GM12878 (cell line): Measurements from ENCODE around the gene THAP6. TPM values are rescaled to one million over a fixed set of nuclear protein-coding genes. Genes with fewer than 3 reads are reported as not detected.

Source experiments
- ATAC-seq: fragments of 200-7000 bp; cut with Tn5 transposase; 3 replicates; pipeline ENCODE4 v1.9.1; 2020; ENCODE audit warnings: mild to moderate bottlenecking, moderate library complexity
- BruUV-seq: library from RNA; stranded (reverse); fragments of 400-500 nt; replicated peaks from 2 replicates; lab custom pipeline; 2021; lab: Mats Ljungman, UMichigan
- CTCF ChIA-PET: fragments of 300-600 bp; sonication (Branson Sonifier 250); formaldehyde crosslinking; extraction: SDS; loops from one replicate; lab custom pipeline; 2021; ENCODE audit warnings: inconsistent platforms; lab: Yijun Ruan, JAX
- POLR2A ChIA-PET: fragments of 350-600 bp; formaldehyde crosslinking; extraction: SDS; loops from one replicate; lab custom pipeline; 2021; ENCODE audit warnings: inconsistent platforms; lab: Charles Lee
- RAD21 ChIA-PET: fragments of 300-600 bp; sonication (Branson Sonifier 250); formaldehyde crosslinking; loops from one replicate; lab custom pipeline; 2023; ENCODE audit warnings: antibody characterized with exemption; ENCODE audit not compliant: unreplicated experiment; lab: Charles Lee
- SMC1A ChIA-PET: fragments of 300-600 bp; sonication (Branson Sonifier 250); formaldehyde crosslinking; loops from one replicate; lab custom pipeline; 2023; ENCODE audit not compliant: unreplicated experiment, uncharacterized antibody; lab: Charles Lee
- DNase-seq: peaks from one replicate; pipeline ENCODE4 v3.0.0-alpha.2; 2011; ENCODE audit warnings: low read depth, low spot score
- FAIRE-seq: peaks from 3 replicates; lab custom pipeline; 2011; peaks lifted over from hg19 to GRCh38; lab: Jason Lieb, UNC
- H2AFZ ChIP-seq: 2 replicates; pipeline ENCODE4 v1.6.0; 2011; ENCODE audit warnings: low read depth, low read length, control low read depth; ENCODE audit not compliant: control insufficient read depth
- H3K27ac ChIP-seq: 2 replicates; pipeline ENCODE4 v1.5.1; 2011; ENCODE audit warnings: control low read depth; ENCODE audit not compliant: control insufficient read depth, insufficient read depth
- H3K27me3 ChIP-seq, 2 experiments: replicated peaks in 1 of 2; 2 replicates each; pipeline versions ENCODE4 v1.6.0 to v1.6.1; 2011; ENCODE audit warnings: low read length in 1 of 2; ENCODE audit not compliant: control insufficient read depth in 2 of 2, insufficient read depth in 2 of 2
- H3K36me3 ChIP-seq, 2 experiments: 2 replicates each; pipeline ENCODE4 v1.5.1; 2011; ENCODE audit warnings: low read length in 1 of 2; ENCODE audit not compliant: control insufficient read depth in 2 of 2, insufficient read depth in 2 of 2
- H3K4me1 ChIP-seq: 2 replicates; pipeline ENCODE4 v1.6.1; 2011; ENCODE audit warnings: mild to moderate bottlenecking, low read length, moderate library complexity, mixed read lengths; ENCODE audit not compliant: control insufficient read depth, insufficient read depth
- H3K4me2 ChIP-seq: 2 replicates; pipeline ENCODE4 v1.6.0; 2011; ENCODE audit warnings: control low read depth; ENCODE audit not compliant: control insufficient read depth, insufficient read depth
- H3K4me3 ChIP-seq: fragments of 200-600 bp; sonication (generic); 2 replicates; pipeline ENCODE4 v1.5.1; 2016
- H3K79me2 ChIP-seq: 2 replicates; pipeline ENCODE4 v1.6.0; 2011; ENCODE audit warnings: low read length; ENCODE audit not compliant: control insufficient read depth, insufficient read depth
- H3K9ac ChIP-seq: 2 replicates; pipeline ENCODE4 v1.8.0; 2011; ENCODE audit warnings: low read length, control low read depth, mixed read lengths; ENCODE audit not compliant: control insufficient read depth, insufficient read depth
- H3K9me3 ChIP-seq: replicated peaks from 3 replicates; pipeline ENCODE4 v1.5.1; 2011; ENCODE audit warnings: mild to moderate bottlenecking, low read length; ENCODE audit not compliant: control insufficient read depth, insufficient read depth
- H4K20me1 ChIP-seq: 2 replicates; pipeline ENCODE4 v1.6.0; 2011; ENCODE audit not compliant: control insufficient read depth, insufficient read depth
- CBX5 ChIP-seq: sonication (generic); IDR thresholded peaks from 2 replicates; pipeline ENCODE4 v1.6.1; 2016; ENCODE audit warnings: low read depth, moderate library complexity, mild to moderate bottlenecking, inconsistent platforms
- CHD2 ChIP-seq: IDR thresholded peaks from 2 replicates; pipeline ENCODE4 v1.6.1; 2011; ENCODE audit warnings: low read depth, low read length, improper control_type of control experiment, borderline replicate concordance
- IRF4 ChIP-seq: IDR thresholded peaks from 2 replicates; pipeline ENCODE4 v1.6.1; 2011; ENCODE audit warnings: low read depth, low read length
- MTA3 ChIP-seq: IDR thresholded peaks from 2 replicates; pipeline ENCODE4 v1.6.1; 2012; ENCODE audit warnings: low read length, inconsistent platforms, borderline replicate concordance
- PAX8 ChIP-seq: fragments of 450-650 bp; IDR thresholded peaks from 2 replicates; pipeline ENCODE4 v1.6.1; 2017; ENCODE audit warnings: mild to moderate bottlenecking, moderate library complexity
- RBBP5 ChIP-seq: fragments of 200-600 bp; sonication (generic); conservative IDR thresholded peaks from 2 replicates; pipeline ENCODE4 v1.6.1; 2016
- SIX5 ChIP-seq: IDR thresholded peaks from 2 replicates; pipeline ENCODE4 v1.6.1; 2011; ENCODE audit warnings: mild to moderate bottlenecking, low read depth, low read length, moderate library complexity; ENCODE audit not compliant: severe bottlenecking
- SMC3 ChIP-seq: IDR thresholded peaks from 2 replicates; pipeline ENCODE4 v1.6.1; 2011; ENCODE audit warnings: low read length, improper control_type of control experiment, borderline replicate concordance
- WRNIP1 ChIP-seq: IDR thresholded peaks from 2 replicates; pipeline ENCODE4 v1.6.1; 2011; ENCODE audit warnings: low read depth, low read length, improper control_type of control experiment, borderline replicate concordance
- YY1 ChIP-seq: IDR thresholded peaks from 2 replicates; pipeline ENCODE4 v1.6.1; 2011; ENCODE audit warnings: low read depth, mild to moderate bottlenecking, low read length
- ZNF217 ChIP-seq: fragments of 450-650 bp; IDR thresholded peaks from 2 replicates; pipeline ENCODE4 v1.6.1; 2017; ENCODE audit warnings: antibody characterized with exemption, mild to moderate bottlenecking
- in situ Hi-C: fragments of 300-500 bp; cut with MboI; formaldehyde crosslinking; loops from 9 replicates; pipeline ENCODE4 v1.14.3; 2018; ENCODE audit warnings: mixed read lengths
- intact Hi-C: fragments of 100-400 bp; cut with micrococcal nuclease; formaldehyde crosslinking; loops from one replicate; pipeline ENCODE4 v1.14.2; 2022; ENCODE audit not compliant: unreplicated experiment
- polyA plus RNA-seq, 11 experiments: library from polyadenylated mRNA; depleted of rRNA in 4 of 11; unstranded in 6 of 11; stranded (reverse) in 5 of 11; fragments of >200 nt; fragmentation: Nextera tagmentation in 4 of 11; fragmentation: Illumina TruSeq in 1 of 11; extraction: Ambion mirVana in 4 of 11; extraction: Trizol in 1 of 11; gene quantifications; 1 replicate in 1 of 11; 2 replicates in 10 of 11; pipeline versions ENCODE4 v1.2.1 to v1.2.3, GENCODE V29; 2011 to 2016; ENCODE audit warnings: inconsistent platforms in 2 of 11, missing spikeins in 2 of 11, low read depth in 1 of 11
- total RNA-seq, 4 experiments: library from RNA; depleted of rRNA in 3 of 4; stranded (reverse); fragments of >200 nt in 3 of 4; fragmentation: Illumina TruSeq in 1 of 4; extraction: Trizol in 1 of 4; gene quantifications; 2 replicates each; pipeline versions ENCODE4 v1.2.1 to v1.2.3, GENCODE V29; 2013 to 2021
- TF ChIP-seq, protein P1 (sequence below): fragments of 450-650 bp; IDR thresholded peaks from 2 replicates; pipeline ENCODE4 v1.6.1; 2018; ENCODE audit warnings: borderline replicate concordance, mild to moderate bottlenecking; ENCODE audit not compliant: partially characterized antibody
- TF ChIP-seq, protein P2 (sequence below): IDR thresholded peaks from 2 replicates; pipeline ENCODE4 v1.6.1; 2012; ENCODE audit warnings: low read depth, low read length, improper control_type of control experiment
- TF ChIP-seq, protein P3 (sequence below): IDR thresholded peaks from 2 replicates; pipeline ENCODE4 v1.6.1; 2012; ENCODE audit warnings: improper control_type of control experiment, low read depth, low read length; ENCODE audit not compliant: insufficient replicate concordance
- TF ChIP-seq, protein P4 (sequence below): IDR thresholded peaks from 2 replicates; pipeline ENCODE4 v1.6.1; 2011; ENCODE audit warnings: borderline replicate concordance, low read depth, mild to moderate bottlenecking, moderate library complexity, low read length; ENCODE audit not compliant: insufficient read depth, poor library complexity, severe bottlenecking

THAP6 gene
- total and polyA plus RNA-seq, 10 of the 15 experiments (the other 5 are each of a cell fraction or from before 2014, with no cell fraction given), result 8.9 to 21.9 (median 12.8) TPM

DNA sequence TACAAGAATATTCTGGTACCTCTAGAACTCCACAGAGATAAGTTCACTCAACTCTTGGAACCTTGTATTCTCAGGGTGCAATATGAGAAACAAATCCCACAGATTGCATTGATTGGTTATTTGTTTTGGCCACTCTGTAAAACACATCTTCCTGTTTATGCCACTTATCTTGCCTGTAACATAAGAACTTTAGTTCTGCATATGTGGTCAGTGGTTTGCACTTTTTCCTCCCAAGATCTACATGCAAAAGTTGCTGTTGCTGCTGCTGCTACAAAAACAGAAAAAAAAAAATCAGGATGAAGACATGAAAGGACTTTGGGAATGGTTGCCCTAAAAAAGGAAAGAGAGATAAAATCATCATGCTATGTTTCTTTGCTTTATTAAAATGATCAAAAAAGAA is 51.2 kb downstream of the THAP6 start:
- Histone ChIP-seq H2AFZ (no peak overlapping the region), H3K27ac (no peak overlapping the region), H3K4me2 (no peak overlapping the region), H3K4me3 (no peak overlapping the region), H3K9ac (no peak overlapping the region), H3K4me1 (no peaks in the 10 kb centered on the region), H3K9me3 (no peaks in the 10 kb centered on the region), H3K27me3 (no peaks in the 10 kb centered on the region; a peak in 1 of 4 replicates), H3K79me2 (no peaks in the 10 kb centered on the region), H4K20me1 (no peaks in the 10 kb centered on the region), H3K36me3 (no peaks in the 10 kb centered on the region)
- ATAC-seq (no peak), DNase-seq (no peak), FAIRE-seq (no peak)
- intact Hi-C loops, result no loop called here
- RAD21 ChIA-PET, result no interaction called here
- SMC1A ChIA-PET, result no interaction called here
- CTCF ChIA-PET, result no interaction called here
- in situ Hi-C loops, result no loop called here
- no TSS peak for BruUV-seq
- POLR2A ChIA-PET, result no interaction called here
- TF ChIP-seq, protein P1, sequence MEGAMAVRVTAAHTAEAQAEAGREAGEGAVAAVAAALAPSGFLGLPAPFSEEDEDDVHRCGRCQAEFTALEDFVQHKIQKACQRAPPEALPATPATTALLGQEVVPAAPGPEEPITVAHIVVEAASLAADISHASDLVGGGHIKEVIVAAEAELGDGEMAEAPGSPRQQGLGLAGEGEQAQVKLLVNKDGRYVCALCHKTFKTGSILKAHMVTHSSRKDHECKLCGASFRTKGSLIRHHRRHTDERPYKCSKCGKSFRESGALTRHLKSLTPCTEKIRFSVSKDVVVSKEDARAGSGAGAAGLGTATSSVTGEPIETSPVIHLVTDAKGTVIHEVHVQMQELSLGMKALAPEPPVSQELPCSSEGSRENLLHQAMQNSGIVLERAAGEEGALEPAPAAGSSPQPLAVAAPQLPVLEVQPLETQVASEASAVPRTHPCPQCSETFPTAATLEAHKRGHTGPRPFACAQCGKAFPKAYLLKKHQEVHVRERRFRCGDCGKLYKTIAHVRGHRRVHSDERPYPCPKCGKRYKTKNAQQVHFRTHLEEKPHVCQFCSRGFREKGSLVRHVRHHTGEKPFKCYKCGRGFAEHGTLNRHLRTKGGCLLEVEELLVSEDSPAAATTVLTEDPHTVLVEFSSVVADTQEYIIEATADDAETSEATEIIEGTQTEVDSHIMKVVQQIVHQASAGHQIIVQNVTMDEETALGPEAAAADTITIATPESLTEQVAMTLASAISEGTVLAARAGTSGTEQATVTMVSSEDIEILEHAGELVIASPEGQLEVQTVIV, result no peak
- TF ChIP-seq YY1, result no peak
- TF ChIP-seq, protein P2, sequence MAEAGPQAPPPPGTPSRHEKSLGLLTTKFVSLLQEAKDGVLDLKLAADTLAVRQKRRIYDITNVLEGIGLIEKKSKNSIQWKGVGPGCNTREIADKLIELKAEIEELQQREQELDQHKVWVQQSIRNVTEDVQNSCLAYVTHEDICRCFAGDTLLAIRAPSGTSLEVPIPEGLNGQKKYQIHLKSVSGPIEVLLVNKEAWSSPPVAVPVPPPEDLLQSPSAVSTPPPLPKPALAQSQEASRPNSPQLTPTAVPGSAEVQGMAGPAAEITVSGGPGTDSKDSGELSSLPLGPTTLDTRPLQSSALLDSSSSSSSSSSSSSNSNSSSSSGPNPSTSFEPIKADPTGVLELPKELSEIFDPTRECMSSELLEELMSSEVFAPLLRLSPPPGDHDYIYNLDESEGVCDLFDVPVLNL, result no peak
- no peak for TF ChIP-seq SMC3
- no peak for TF ChIP-seq ZNF217
- TF ChIP-seq CHD2, result no peak
- no peak for TF ChIP-seq CBX5
- TF ChIP-seq IRF4, result no peak
- TF ChIP-seq, protein P3, sequence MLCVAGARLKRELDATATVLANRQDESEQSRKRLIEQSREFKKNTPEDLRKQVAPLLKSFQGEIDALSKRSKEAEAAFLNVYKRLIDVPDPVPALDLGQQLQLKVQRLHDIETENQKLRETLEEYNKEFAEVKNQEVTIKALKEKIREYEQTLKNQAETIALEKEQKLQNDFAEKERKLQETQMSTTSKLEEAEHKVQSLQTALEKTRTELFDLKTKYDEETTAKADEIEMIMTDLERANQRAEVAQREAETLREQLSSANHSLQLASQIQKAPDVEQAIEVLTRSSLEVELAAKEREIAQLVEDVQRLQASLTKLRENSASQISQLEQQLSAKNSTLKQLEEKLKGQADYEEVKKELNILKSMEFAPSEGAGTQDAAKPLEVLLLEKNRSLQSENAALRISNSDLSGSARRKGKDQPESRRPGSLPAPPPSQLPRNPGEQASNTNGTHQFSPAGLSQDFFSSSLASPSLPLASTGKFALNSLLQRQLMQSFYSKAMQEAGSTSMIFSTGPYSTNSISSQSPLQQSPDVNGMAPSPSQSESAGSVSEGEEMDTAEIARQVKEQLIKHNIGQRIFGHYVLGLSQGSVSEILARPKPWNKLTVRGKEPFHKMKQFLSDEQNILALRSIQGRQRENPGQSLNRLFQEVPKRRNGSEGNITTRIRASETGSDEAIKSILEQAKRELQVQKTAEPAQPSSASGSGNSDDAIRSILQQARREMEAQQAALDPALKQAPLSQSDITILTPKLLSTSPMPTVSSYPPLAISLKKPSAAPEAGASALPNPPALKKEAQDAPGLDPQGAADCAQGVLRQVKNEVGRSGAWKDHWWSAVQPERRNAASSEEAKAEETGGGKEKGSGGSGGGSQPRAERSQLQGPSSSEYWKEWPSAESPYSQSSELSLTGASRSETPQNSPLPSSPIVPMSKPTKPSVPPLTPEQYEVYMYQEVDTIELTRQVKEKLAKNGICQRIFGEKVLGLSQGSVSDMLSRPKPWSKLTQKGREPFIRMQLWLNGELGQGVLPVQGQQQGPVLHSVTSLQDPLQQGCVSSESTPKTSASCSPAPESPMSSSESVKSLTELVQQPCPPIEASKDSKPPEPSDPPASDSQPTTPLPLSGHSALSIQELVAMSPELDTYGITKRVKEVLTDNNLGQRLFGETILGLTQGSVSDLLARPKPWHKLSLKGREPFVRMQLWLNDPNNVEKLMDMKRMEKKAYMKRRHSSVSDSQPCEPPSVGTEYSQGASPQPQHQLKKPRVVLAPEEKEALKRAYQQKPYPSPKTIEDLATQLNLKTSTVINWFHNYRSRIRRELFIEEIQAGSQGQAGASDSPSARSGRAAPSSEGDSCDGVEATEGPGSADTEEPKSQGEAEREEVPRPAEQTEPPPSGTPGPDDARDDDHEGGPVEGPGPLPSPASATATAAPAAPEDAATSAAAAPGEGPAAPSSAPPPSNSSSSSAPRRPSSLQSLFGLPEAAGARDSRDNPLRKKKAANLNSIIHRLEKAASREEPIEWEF, result no peak
- TF ChIP-seq, protein P4, sequence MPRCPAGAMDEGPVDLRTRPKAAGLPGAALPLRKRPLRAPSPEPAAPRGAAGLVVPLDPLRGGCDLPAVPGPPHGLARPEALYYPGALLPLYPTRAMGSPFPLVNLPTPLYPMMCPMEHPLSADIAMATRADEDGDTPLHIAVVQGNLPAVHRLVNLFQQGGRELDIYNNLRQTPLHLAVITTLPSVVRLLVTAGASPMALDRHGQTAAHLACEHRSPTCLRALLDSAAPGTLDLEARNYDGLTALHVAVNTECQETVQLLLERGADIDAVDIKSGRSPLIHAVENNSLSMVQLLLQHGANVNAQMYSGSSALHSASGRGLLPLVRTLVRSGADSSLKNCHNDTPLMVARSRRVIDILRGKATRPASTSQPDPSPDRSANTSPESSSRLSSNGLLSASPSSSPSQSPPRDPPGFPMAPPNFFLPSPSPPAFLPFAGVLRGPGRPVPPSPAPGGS, result no peak
- TF ChIP-seq WRNIP1, result no peak
- no peak for TF ChIP-seq PAX8
- no peak for TF ChIP-seq SIX5
- no peak for TF ChIP-seq MTA3
- TF ChIP-seq RBBP5, result no peak
